Fibroblast of mammary gland (primary cell): ENCODE measurements around the gene TRIP13.

Experiments used
- DNase-seq: peaks from one replicate; pipeline ENCODE4 v3.0.0-alpha.2; 2010; ENCODE audit warnings: low read depth
- H3K4me3 ChIP-seq: 2 replicates; pipeline ENCODE4 v1.5.1; 2011; ENCODE audit warnings: low read depth, mild to moderate bottlenecking, low read length, moderate library complexity; ENCODE audit not compliant: control insufficient read depth
- TF ChIP-seq, protein P1 (sequence below): conservative IDR thresholded peaks from 2 replicates; pipeline ENCODE4 v1.5.1; 2011; ENCODE audit warnings: low read depth, low read length, inconsistent platforms; ENCODE audit not compliant: control insufficient read depth, insufficient read depth

Gene TRIP13

GRCh38 chr5:905139-905642 lies 12.5 kb downstream of the TRIP13 start:
- DNase-seq: no peak
- H3K4me3 ChIP-seq: no peak overlapping the region
- TF ChIP-seq, protein P1, sequence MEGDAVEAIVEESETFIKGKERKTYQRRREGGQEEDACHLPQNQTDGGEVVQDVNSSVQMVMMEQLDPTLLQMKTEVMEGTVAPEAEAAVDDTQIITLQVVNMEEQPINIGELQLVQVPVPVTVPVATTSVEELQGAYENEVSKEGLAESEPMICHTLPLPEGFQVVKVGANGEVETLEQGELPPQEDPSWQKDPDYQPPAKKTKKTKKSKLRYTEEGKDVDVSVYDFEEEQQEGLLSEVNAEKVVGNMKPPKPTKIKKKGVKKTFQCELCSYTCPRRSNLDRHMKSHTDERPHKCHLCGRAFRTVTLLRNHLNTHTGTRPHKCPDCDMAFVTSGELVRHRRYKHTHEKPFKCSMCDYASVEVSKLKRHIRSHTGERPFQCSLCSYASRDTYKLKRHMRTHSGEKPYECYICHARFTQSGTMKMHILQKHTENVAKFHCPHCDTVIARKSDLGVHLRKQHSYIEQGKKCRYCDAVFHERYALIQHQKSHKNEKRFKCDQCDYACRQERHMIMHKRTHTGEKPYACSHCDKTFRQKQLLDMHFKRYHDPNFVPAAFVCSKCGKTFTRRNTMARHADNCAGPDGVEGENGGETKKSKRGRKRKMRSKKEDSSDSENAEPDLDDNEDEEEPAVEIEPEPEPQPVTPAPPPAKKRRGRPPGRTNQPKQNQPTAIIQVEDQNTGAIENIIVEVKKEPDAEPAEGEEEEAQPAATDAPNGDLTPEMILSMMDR: no peak

DNA sequence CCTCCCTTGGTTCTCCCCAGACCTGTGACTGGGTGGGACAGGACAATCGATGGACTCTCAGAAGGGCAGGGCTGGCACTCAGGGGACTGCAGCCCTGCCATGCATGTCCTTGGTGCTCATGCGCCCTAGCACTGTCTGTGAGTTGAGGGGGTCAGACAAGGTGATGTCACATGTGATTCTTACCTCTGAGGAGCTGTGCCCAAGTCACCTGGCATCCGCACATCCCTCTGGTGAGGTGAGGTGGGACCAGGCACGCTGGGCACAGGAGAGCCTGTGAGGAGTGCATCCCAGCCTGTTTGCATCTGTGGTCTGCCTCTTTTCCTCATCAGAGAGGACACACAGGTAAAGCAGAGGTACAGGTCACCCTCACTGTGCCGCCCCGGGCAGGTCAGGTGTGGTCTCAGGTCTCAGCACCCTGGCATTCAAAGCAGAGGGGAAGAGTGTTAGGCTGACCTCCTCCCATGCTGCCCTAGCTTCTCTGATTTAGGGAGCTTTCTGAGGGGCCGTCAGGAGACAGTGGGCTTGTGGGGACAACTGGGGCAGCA lies 14.8 kb downstream of the TRIP13 start:
- DNase-seq: no peak
- H3K4me3 ChIP-seq: no peak overlapping the region
- TF ChIP-seq, protein P1: no peak

DNA sequence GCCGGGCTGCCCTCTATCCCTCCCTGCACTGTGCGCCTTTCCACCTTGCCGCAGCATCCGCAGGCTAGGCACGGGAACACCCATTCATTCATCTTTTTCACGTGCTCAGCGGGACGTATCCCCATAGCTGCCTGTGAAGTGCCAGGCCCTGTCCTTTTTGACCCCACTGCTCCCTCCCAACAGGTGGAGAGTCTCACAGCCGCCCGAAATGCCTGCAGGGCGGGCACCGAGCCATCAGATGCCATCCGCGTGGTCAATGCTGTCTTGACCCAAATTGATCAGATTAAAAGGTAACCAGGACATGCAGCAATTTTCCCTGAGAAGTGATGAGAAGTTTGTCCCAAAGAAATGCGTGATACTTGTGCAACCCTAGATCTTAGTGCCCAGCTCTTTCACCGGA lies 15.5 kb downstream of the TRIP13 start:
- TF ChIP-seq, protein P1: no peak
- no peak for DNase-seq
- H3K4me3 ChIP-seq: no peak overlapping the region

DNA sequence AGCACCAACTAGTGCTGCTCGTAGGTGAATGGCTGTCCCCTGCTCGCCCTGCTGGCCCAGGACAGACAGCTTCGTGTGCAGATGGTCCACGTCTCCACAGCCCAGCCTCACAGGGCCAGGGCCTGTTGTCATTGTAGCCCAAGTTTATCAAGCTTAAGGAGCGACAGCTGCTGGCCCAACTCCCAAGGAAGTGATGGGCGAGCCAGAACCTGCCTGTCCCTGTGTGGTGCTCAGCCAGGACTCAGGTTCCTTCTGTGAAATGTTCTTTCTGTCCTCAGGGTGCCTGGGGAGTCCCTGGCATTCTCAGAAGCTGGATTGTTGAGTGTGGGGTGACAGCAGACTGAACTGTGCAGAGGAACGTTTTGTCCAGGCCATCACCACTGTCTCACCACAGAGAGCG lies 16.4 kb downstream of the TRIP13 start:
- H3K4me3 ChIP-seq: no peak overlapping the region
- TF ChIP-seq, protein P1: no peak
- no peak for DNase-seq

GRCh38 chr5:909994-910768 lies 17.5 kb downstream of the TRIP13 start:
- TF ChIP-seq, protein P1: no peak
- no peak for DNase-seq
- no peak overlapping the region for H3K4me3 ChIP-seq

DNA sequence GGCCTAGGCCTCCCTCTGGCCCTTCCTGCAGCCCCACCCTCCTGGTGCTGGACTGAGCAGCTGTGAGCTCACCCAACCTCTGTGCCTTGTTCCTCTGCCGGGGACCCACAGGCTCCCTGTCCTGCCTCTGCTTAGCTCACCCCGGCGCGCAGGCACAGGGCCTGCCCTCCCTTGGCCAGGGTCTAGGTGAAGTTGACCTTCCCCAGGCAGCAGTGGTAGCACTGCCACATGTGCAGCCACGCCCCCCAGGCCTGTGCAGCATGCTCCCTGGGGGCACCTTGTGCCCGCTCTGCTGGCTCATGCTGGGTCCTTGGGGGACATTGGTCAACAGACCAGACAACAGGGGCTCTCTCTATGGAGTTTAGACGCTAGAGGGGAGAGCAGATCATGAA lies 18.1 kb downstream of the TRIP13 start:
- H3K4me3 ChIP-seq: no peak overlapping the region
- no peak for DNase-seq
- TF ChIP-seq, protein P1: no peak
